ENCODE measurements around the gene ATP6V1B1. TPM values are rescaled to one million over a fixed set of nuclear protein-coding genes. Genes with fewer than 3 reads are reported as not detected.

Gene ATP6V1B1
- total and polyA plus RNA-seq, 2 of the 13 experiments (the other 11 are each of a cell fraction or from before 2014, with no cell fraction given), result 0.58 to 1.6 TPM

- no peak for TF ChIP-seq PAF1 (CRISPR knock-in tag; IDR thresholded peaks at IDR 0.05)
- no peak for TF ChIP-seq ZNF569 (CRISPR knock-in tag; IDR thresholded peaks at IDR 0.05; ENCODE audit: borderline replicate concordance)
- TF ChIP-seq, protein P1, sequence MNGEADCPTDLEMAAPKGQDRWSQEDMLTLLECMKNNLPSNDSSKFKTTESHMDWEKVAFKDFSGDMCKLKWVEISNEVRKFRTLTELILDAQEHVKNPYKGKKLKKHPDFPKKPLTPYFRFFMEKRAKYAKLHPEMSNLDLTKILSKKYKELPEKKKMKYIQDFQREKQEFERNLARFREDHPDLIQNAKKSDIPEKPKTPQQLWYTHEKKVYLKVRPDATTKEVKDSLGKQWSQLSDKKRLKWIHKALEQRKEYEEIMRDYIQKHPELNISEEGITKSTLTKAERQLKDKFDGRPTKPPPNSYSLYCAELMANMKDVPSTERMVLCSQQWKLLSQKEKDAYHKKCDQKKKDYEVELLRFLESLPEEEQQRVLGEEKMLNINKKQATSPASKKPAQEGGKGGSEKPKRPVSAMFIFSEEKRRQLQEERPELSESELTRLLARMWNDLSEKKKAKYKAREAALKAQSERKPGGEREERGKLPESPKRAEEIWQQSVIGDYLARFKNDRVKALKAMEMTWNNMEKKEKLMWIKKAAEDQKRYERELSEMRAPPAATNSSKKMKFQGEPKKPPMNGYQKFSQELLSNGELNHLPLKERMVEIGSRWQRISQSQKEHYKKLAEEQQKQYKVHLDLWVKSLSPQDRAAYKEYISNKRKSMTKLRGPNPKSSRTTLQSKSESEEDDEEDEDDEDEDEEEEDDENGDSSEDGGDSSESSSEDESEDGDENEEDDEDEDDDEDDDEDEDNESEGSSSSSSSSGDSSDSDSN (CRISPR knock-in tag; IDR thresholded peaks at IDR 0.05), result 0 out of 2 replicates have a peak, but pooled peaks have one; percentile 19
- no peak for TF ChIP-seq SOX6 (IDR thresholded peaks at IDR 0.05)
- peak; percentile 61 for TF ChIP-seq SOX6 (CRISPR knock-in tag; IDR thresholded peaks at IDR 0.05)
- no peak for TF ChIP-seq ARNTL (CRISPR knock-in tag; IDR thresholded peaks at IDR 0.05)
- TF ChIP-seq KAT8 (CRISPR knock-in tag; IDR thresholded peaks at IDR 0.05), result peak; percentile 93
- TF ChIP-seq, protein P2, sequence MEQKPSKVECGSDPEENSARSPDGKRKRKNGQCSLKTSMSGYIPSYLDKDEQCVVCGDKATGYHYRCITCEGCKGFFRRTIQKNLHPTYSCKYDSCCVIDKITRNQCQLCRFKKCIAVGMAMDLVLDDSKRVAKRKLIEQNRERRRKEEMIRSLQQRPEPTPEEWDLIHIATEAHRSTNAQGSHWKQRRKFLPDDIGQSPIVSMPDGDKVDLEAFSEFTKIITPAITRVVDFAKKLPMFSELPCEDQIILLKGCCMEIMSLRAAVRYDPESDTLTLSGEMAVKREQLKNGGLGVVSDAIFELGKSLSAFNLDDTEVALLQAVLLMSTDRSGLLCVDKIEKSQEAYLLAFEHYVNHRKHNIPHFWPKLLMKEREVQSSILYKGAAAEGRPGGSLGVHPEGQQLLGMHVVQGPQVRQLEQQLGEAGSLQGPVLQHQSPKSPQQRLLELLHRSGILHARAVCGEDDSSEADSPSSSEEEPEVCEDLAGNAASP (CRISPR knock-in tag; IDR thresholded peaks at IDR 0.05; ENCODE audit: borderline replicate concordance), result peak; percentile 68
- TF ChIP-seq MED13 (CRISPR knock-in tag; IDR thresholded peaks at IDR 0.05), result no peak
- TF ChIP-seq MTERF4 (CRISPR knock-in tag; IDR thresholded peaks at IDR 0.05), result 0 out of 2 replicates have a peak, but pooled peaks have one; percentile 65
- TF ChIP-seq FOXK2 (IDR thresholded peaks at IDR 0.05), result no peak
- peak; percentile 84; the same call in 1 of the 2 replicates for TF ChIP-seq ETV6 (CRISPR knock-in tag; conservative IDR thresholded peaks at IDR 0.05)
- TF ChIP-seq PBX3 (CRISPR knock-in tag; IDR thresholded peaks at IDR 0.05; ENCODE audit: borderline replicate concordance), result no peak
- TF ChIP-seq, protein P3, sequence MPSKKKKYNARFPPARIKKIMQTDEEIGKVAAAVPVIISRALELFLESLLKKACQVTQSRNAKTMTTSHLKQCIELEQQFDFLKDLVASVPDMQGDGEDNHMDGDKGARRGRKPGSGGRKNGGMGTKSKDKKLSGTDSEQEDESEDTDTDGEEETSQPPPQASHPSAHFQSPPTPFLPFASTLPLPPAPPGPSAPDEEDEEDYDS (CRISPR knock-in tag; IDR thresholded peaks at IDR 0.05), result 0 out of 2 replicates have a peak, but pooled peaks have one; percentile 15
- no peak for TF ChIP-seq THAP7 (CRISPR knock-in tag; IDR thresholded peaks at IDR 0.05)
- no peak for TF ChIP-seq DNMT1 (CRISPR knock-in tag; IDR thresholded peaks at IDR 0.05)
- no peak for TF ChIP-seq RNF219 (CRISPR knock-in tag; IDR thresholded peaks at IDR 0.05)
- no peak for TF ChIP-seq SATB2 (CRISPR knock-in tag; IDR thresholded peaks at IDR 0.05)
- no peak for TF ChIP-seq HOXA9 (CRISPR knock-in tag; IDR thresholded peaks at IDR 0.05; ENCODE audit: borderline replicate concordance)
- no peak for TF ChIP-seq GATA4 (IDR thresholded peaks at IDR 0.05; ENCODE audit: borderline replicate concordance, low read depth)
Measured at GRCh38 chr2:71000780-71001591, 65.3 kb downstream of the ATP6V1B1 start (continued).

Measured in HepG2 (cell line).